H9 (cell line): ENCODE measurements around the gene EHF. TPM values are rescaled to one million over a fixed set of nuclear protein-coding genes. Genes with fewer than 3 reads are reported as not detected.

Experiments used
- DNase-seq: peaks from one replicate; pipeline ENCODE4 v3.0.0-alpha.2; 2017
- H2AFZ ChIP-seq: one replicate; pipeline ENCODE4 v1.6.1; 2013; ENCODE audit warnings: mild to moderate bottlenecking, low read length, control low read depth, moderate library complexity
- H2AK5ac ChIP-seq: 2 replicates; pipeline ENCODE4 v1.6.1; 2013; ENCODE audit warnings: low read length, control low read depth, mixed read lengths; ENCODE audit not compliant: insufficient read length
- H2BK120ac ChIP-seq: one replicate; pipeline ENCODE4 v1.6.1; 2013; ENCODE audit warnings: low read depth, mild to moderate bottlenecking, low read length, control low read depth, inconsistent platforms; ENCODE audit not compliant: poor library complexity, severe bottlenecking
- H2BK12ac ChIP-seq: 2 replicates; pipeline ENCODE4 v1.6.1; 2013; ENCODE audit warnings: low read length, control low read depth, mixed read lengths, low read depth; ENCODE audit not compliant: insufficient read length
- H2BK15ac ChIP-seq: 2 replicates; pipeline ENCODE4 v1.6.1; 2013; ENCODE audit warnings: low read depth, low read length, control low read depth
- H2BK20ac ChIP-seq: one replicate; pipeline ENCODE4 v1.6.1; 2013; ENCODE audit warnings: low read depth, mild to moderate bottlenecking, low read length, control low read depth, inconsistent platforms; ENCODE audit not compliant: poor library complexity, severe bottlenecking
- H2BK5ac ChIP-seq: 2 replicates; pipeline ENCODE4 v1.6.1; 2013; ENCODE audit warnings: low read length, control low read depth, mixed read lengths; ENCODE audit not compliant: insufficient read length
- H3K14ac ChIP-seq: 2 replicates; pipeline ENCODE4 v1.6.1; 2013; ENCODE audit warnings: low read length, control low read depth; ENCODE audit not compliant: insufficient read depth
- H3K18ac ChIP-seq: 2 replicates; pipeline ENCODE4 v1.6.1; 2013; ENCODE audit warnings: low read depth, mild to moderate bottlenecking, mixed read lengths, low read length, control low read depth; ENCODE audit not compliant: insufficient read length
- H3K23ac ChIP-seq: 2 replicates; pipeline ENCODE4 v1.6.1; 2013; ENCODE audit warnings: low read length, control low read depth, mixed read lengths, low read depth; ENCODE audit not compliant: insufficient read length
- H3K23me2 ChIP-seq: 2 replicates; pipeline ENCODE4 v1.6.1; 2013; ENCODE audit warnings: low read depth, mild to moderate bottlenecking, mixed read lengths, low read length, control low read depth; ENCODE audit not compliant: insufficient read length, poor library complexity, severe bottlenecking
- H3K27ac ChIP-seq: 2 replicates; pipeline ENCODE4 v1.5.1; 2013; ENCODE audit warnings: low read length, control low read depth, mixed read lengths, low read depth; ENCODE audit not compliant: insufficient read length
- H3K27me3 ChIP-seq: 2 replicates; pipeline ENCODE4 v1.6.1; 2013; ENCODE audit warnings: low read length, control low read depth, inconsistent platforms; ENCODE audit not compliant: insufficient read depth
- H3K4ac ChIP-seq: 2 replicates; pipeline ENCODE4 v1.6.1; 2013; ENCODE audit warnings: low read depth, mild to moderate bottlenecking, control low read depth, inconsistent platforms, low read length, moderate library complexity
- H3K4me1 ChIP-seq: 2 replicates; pipeline ENCODE4 v1.6.1; 2013; ENCODE audit warnings: low read length, control low read depth, inconsistent platforms; ENCODE audit not compliant: insufficient read depth
- H3K4me2 ChIP-seq: 2 replicates; pipeline ENCODE4 v1.6.1; 2013; ENCODE audit warnings: low read length, control low read depth, mixed read lengths; ENCODE audit not compliant: insufficient read length, insufficient read depth
- H3K56ac ChIP-seq: 2 replicates; pipeline ENCODE4 v1.6.1; 2013; ENCODE audit warnings: low read depth, mild to moderate bottlenecking, mixed read lengths, low read length, control low read depth; ENCODE audit not compliant: insufficient read length
- H3K79me1 ChIP-seq: 2 replicates; pipeline ENCODE4 v1.6.1; 2013; ENCODE audit warnings: low read depth, mild to moderate bottlenecking, moderate library complexity, low read length, control low read depth, inconsistent platforms; ENCODE audit not compliant: insufficient read depth, poor library complexity, severe bottlenecking
- H3K79me2 ChIP-seq: 2 replicates; pipeline ENCODE4 v1.6.1; 2013; ENCODE audit warnings: low read length, control low read depth, inconsistent platforms; ENCODE audit not compliant: insufficient read depth
- H3K9ac ChIP-seq: 2 replicates; pipeline ENCODE4 v1.6.1; 2013; ENCODE audit warnings: low read length, control low read depth, mixed read lengths; ENCODE audit not compliant: insufficient read length; ENCODE audit errors: extremely low read depth
- H3K9me3 ChIP-seq: one replicate; pipeline ENCODE4 v1.6.1; 2013; ENCODE audit warnings: low read depth, low read length, inconsistent platforms; ENCODE audit not compliant: control insufficient read depth
- H3T11ph ChIP-seq: one replicate; pipeline ENCODE4 v1.6.1; 2013; ENCODE audit warnings: mild to moderate bottlenecking, low read length, control low read depth, inconsistent platforms
- H4K20me1 ChIP-seq: one replicate; pipeline ENCODE4 v1.6.1; 2013; ENCODE audit not compliant: control insufficient read depth, insufficient read length, insufficient read depth
- H4K5ac ChIP-seq: 2 replicates; pipeline ENCODE4 v1.6.1; 2013; ENCODE audit warnings: low read depth, mild to moderate bottlenecking, mixed read lengths, low read length, control low read depth; ENCODE audit not compliant: insufficient read length
- H4K8ac ChIP-seq: replicated peaks from 2 replicates; pipeline ENCODE4 v1.6.1; 2013; ENCODE audit warnings: low read length, control low read depth, mixed read lengths, low read depth; ENCODE audit not compliant: insufficient read length
- H4K91ac ChIP-seq: 2 replicates; pipeline ENCODE4 v1.6.1; 2013; ENCODE audit warnings: low read depth, mild to moderate bottlenecking, moderate library complexity, mixed read lengths, low read length, control low read depth; ENCODE audit not compliant: insufficient read length
- H3K27ac Mint-ChIP-seq, 3 experiments: 2 replicates in 2 of 3; 3 replicates in 1 of 3; pipeline ENCODE4 v1.8.0; 2020 to 2021; ENCODE audit warnings: mixed read lengths in 3 of 3, mild to moderate bottlenecking in 1 of 3, moderate library complexity in 1 of 3
- H3K27me3 Mint-ChIP-seq: 2 replicates; pipeline ENCODE4 v1.8.0; 2021; ENCODE audit warnings: low read depth, mild to moderate bottlenecking, moderate library complexity, mixed read lengths
- H3K36me3 Mint-ChIP-seq, 3 experiments: 2 replicates in 2 of 3; 3 replicates in 1 of 3; pipeline ENCODE4 v1.8.0; 2020 to 2021; ENCODE audit warnings: low read depth in 3 of 3, mixed read lengths in 3 of 3; ENCODE audit not compliant: insufficient read depth in 1 of 3
- H3K4me1 Mint-ChIP-seq, 2 experiments: 2 replicates each; pipeline ENCODE4 v1.8.0; 2020; ENCODE audit warnings: mixed read lengths in 2 of 2
- H3K4me3 Mint-ChIP-seq, 2 experiments: 2 replicates in 1 of 2; 3 replicates in 1 of 2; pipeline ENCODE4 v1.8.0; 2020 to 2021; ENCODE audit warnings: mild to moderate bottlenecking in 2 of 2, mixed read lengths in 2 of 2, moderate library complexity in 1 of 2
- H3K9me3 Mint-ChIP-seq, 2 experiments: 2 replicates in 1 of 2; 3 replicates in 1 of 2; pipeline ENCODE4 v1.8.0; 2020; ENCODE audit warnings: mild to moderate bottlenecking in 2 of 2, mixed read lengths in 2 of 2, moderate library complexity in 1 of 2
- WGBS: extraction: QIAGEN DNeasy Blood & Tissue Kit; methylation state at CpG from one replicate; pipeline ENCODE4 v1.1.7; 2013; ENCODE audit warnings: missing lambda C conversion rate, low lambda C conversion rate, mixed read lengths; ENCODE audit not compliant: insufficient read length; ENCODE audit errors: extremely low coverage; 5-methylcytosine and 5-hydroxymethylcytosine counted together
- total RNA-seq: library from RNA; stranded (reverse); gene quantifications from 2 replicates; pipeline ENCODE4 v1.2.1, GENCODE V29; 2021
- TF ChIP-seq, protein P1 (sequence below): fragments of 200-600 bp; sonication (generic); conservative IDR thresholded peaks from 3 replicates; pipeline ENCODE4 v1.8.0; 2021; ENCODE audit warnings: antibody characterized with exemption, mild to moderate bottlenecking

The EHF gene
- total RNA-seq, 1 experiment from 2014 or later = not detected

- Mint-ChIP-seq H3K27ac (no peak overlapping the region; a peak in 1 of 7 replicates), H3K27me3 (no peaks in the 10 kb centered on the region; the same call in 1 of the 2 replicates), H3K4me1 (peaks cover 8 to 14% of the 10 kb centered on the region in 2 experiments; a peak in 3 of 4 replicates), H3K36me3 (no peaks in the 10 kb centered on the region), H3K4me3 (no peak overlapping the region), H3K9me3 (no peaks in the 10 kb centered on the region; a peak in 3 of 5 replicates)
- no peak overlapping the region for H3K18ac ChIP-seq
- no peak overlapping the region for H3K9ac ChIP-seq
- H3T11ph ChIP-seq = no peak overlapping the region
- no peaks in the 10 kb centered on the region for H3K79me1 ChIP-seq
- no peak overlapping the region for H2BK20ac ChIP-seq
- WGBS = no CpG with 5 or more reads among the region's 12 CpGs
- H2BK5ac ChIP-seq = no peak overlapping the region
- H2BK15ac ChIP-seq = no peak overlapping the region
- H4K8ac ChIP-seq = no peak overlapping the region
- DNase-seq = no peak
- H2AK5ac ChIP-seq = no peak overlapping the region
- H2BK120ac ChIP-seq = no peak overlapping the region
- H4K5ac ChIP-seq = no peak overlapping the region
- H4K20me1 ChIP-seq = no peaks in the 10 kb centered on the region
- no peak overlapping the region for H3K23ac ChIP-seq
- no peaks in the 10 kb centered on the region for H3K4me1 ChIP-seq
- TF ChIP-seq, protein P1, sequence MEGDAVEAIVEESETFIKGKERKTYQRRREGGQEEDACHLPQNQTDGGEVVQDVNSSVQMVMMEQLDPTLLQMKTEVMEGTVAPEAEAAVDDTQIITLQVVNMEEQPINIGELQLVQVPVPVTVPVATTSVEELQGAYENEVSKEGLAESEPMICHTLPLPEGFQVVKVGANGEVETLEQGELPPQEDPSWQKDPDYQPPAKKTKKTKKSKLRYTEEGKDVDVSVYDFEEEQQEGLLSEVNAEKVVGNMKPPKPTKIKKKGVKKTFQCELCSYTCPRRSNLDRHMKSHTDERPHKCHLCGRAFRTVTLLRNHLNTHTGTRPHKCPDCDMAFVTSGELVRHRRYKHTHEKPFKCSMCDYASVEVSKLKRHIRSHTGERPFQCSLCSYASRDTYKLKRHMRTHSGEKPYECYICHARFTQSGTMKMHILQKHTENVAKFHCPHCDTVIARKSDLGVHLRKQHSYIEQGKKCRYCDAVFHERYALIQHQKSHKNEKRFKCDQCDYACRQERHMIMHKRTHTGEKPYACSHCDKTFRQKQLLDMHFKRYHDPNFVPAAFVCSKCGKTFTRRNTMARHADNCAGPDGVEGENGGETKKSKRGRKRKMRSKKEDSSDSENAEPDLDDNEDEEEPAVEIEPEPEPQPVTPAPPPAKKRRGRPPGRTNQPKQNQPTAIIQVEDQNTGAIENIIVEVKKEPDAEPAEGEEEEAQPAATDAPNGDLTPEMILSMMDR = no peak
- no peak overlapping the region for H3K27ac ChIP-seq
- H3K4ac ChIP-seq = no peak overlapping the region
- no peak overlapping the region for H2BK12ac ChIP-seq
- no peak overlapping the region for H3K56ac ChIP-seq
- H3K9me3 ChIP-seq = no peaks in the 10 kb centered on the region
- H2AFZ ChIP-seq = peak overlapping the region; percentile 89
- no peak overlapping the region for H3K14ac ChIP-seq
- H3K27me3 ChIP-seq = no peaks in the 10 kb centered on the region
- H3K23me2 ChIP-seq = no peaks in the 10 kb centered on the region
- H3K4me2 ChIP-seq = no peak overlapping the region
- H3K79me2 ChIP-seq = no peaks in the 10 kb centered on the region
- no peak overlapping the region for H4K91ac ChIP-seq
Measured at GRCh38 chr11:34586488-34587281, 34.2 kb upstream of the EHF start.
